Trophoblast cell (in vitro differentiated cells and primary cell): ENCODE results near the gene SSBP3.
A peak's percentile ranks its signal among the peaks of the same experiment; 100 is the strongest.

Experiments used
- DNase-seq, 2 donors: peaks; one replicate each; pipeline ENCODE4 v3.0.0-alpha.2; 2016
- H2AFZ ChIP-seq: 2 replicates; pipeline ENCODE4 v1.6.1; 2013; ENCODE audit warnings: low read length, moderate library complexity, mild to moderate bottlenecking; ENCODE audit not compliant: insufficient read depth, poor library complexity
- H2AK5ac ChIP-seq: 2 replicates; pipeline ENCODE4 v1.6.1; 2013; ENCODE audit warnings: mild to moderate bottlenecking, low read length
- H2BK120ac ChIP-seq: 2 replicates; pipeline ENCODE4 v1.6.1; 2013; ENCODE audit warnings: low read length, mild to moderate bottlenecking, moderate library complexity; ENCODE audit not compliant: insufficient read depth, poor library complexity
- H2BK12ac ChIP-seq: 2 replicates; pipeline ENCODE4 v1.6.1; 2013; ENCODE audit warnings: mild to moderate bottlenecking, low read length, moderate library complexity
- H2BK5ac ChIP-seq: 2 replicates; pipeline ENCODE4 v1.6.1; 2013; ENCODE audit warnings: low read length, low read depth, moderate library complexity, mild to moderate bottlenecking; ENCODE audit not compliant: poor library complexity
- H3K14ac ChIP-seq: 2 replicates; pipeline ENCODE4 v1.6.1; 2013; ENCODE audit warnings: mild to moderate bottlenecking, low read length
- H3K18ac ChIP-seq: 2 replicates; pipeline ENCODE4 v1.6.1; 2013; ENCODE audit warnings: mild to moderate bottlenecking, low read length
- H3K23ac ChIP-seq: 2 replicates; pipeline ENCODE4 v1.6.1; 2013; ENCODE audit warnings: low read length
- H3K27ac ChIP-seq: 2 replicates; pipeline ENCODE4 v1.5.1; 2013; ENCODE audit warnings: low read depth, mild to moderate bottlenecking, inconsistent platforms, low read length, moderate library complexity
- H3K27me3 ChIP-seq: 2 replicates; pipeline ENCODE4 v1.6.1; 2013; ENCODE audit warnings: inconsistent platforms, mild to moderate bottlenecking, low read length, moderate library complexity; ENCODE audit not compliant: insufficient read depth
- H3K36me3 ChIP-seq, 2 experiments: 1 replicate in 1 of 2; 2 replicates in 1 of 2; pipeline ENCODE4 v1.6.1; 2013; ENCODE audit warnings: low read length in 2 of 2, mild to moderate bottlenecking in 2 of 2, moderate library complexity in 1 of 2; ENCODE audit not compliant: insufficient read depth in 2 of 2, control insufficient read depth in 1 of 2
- H3K4ac ChIP-seq: 2 replicates; pipeline ENCODE4 v1.6.1; 2013; ENCODE audit warnings: low read depth, mild to moderate bottlenecking, low read length, moderate library complexity
- H3K4me1 ChIP-seq, 2 experiments: 1 replicate in 1 of 2; 2 replicates in 1 of 2; pipeline ENCODE4 v1.6.1; 2013; ENCODE audit warnings: low read length in 2 of 2, mild to moderate bottlenecking in 2 of 2, moderate library complexity in 1 of 2; ENCODE audit not compliant: insufficient read depth in 2 of 2, control insufficient read depth in 1 of 2
- H3K4me2 ChIP-seq: 2 replicates; pipeline ENCODE4 v1.6.1; 2013; ENCODE audit warnings: inconsistent platforms, mild to moderate bottlenecking, low read length, moderate library complexity
- H3K4me3 ChIP-seq: 2 replicates; pipeline ENCODE4 v1.5.1; 2013; ENCODE audit warnings: mild to moderate bottlenecking, low read depth, low read length, inconsistent platforms
- H3K79me1 ChIP-seq: one replicate; pipeline ENCODE4 v1.6.1; 2013; ENCODE audit warnings: low read length
- H3K79me2 ChIP-seq: 2 replicates; pipeline ENCODE4 v1.6.1; 2013; ENCODE audit warnings: low read length, mild to moderate bottlenecking; ENCODE audit not compliant: control insufficient read depth, insufficient read depth, poor library complexity
- H3K9ac ChIP-seq: 2 replicates; pipeline ENCODE4 v1.6.1; 2013; ENCODE audit warnings: mild to moderate bottlenecking, low read length
- H3K9me3 ChIP-seq: 2 replicates; pipeline ENCODE4 v1.6.1; 2013; ENCODE audit warnings: low read depth, mild to moderate bottlenecking, control low read depth, inconsistent platforms, low read length; ENCODE audit not compliant: insufficient read depth
- H4K12ac ChIP-seq: 2 replicates; pipeline ENCODE4 v1.6.1; 2013; ENCODE audit warnings: low read depth, mild to moderate bottlenecking, low read length, moderate library complexity
- H4K8ac ChIP-seq: 2 replicates; pipeline ENCODE4 v1.6.1; 2013; ENCODE audit warnings: low read depth, mild to moderate bottlenecking, low read length, moderate library complexity
- H4K91ac ChIP-seq: one replicate; pipeline ENCODE4 v1.6.1; 2013; ENCODE audit warnings: low read depth, mild to moderate bottlenecking, low read length, moderate library complexity
- WGBS: extraction: QIAGEN DNeasy Blood & Tissue Kit; methylation state at CpG from one replicate; pipeline ENCODE4 v1.1.7; 2013; ENCODE audit warnings: missing lambda C conversion rate; ENCODE audit not compliant: insufficient read length, insufficient coverage; ENCODE audit errors: extremely low coverage; 5-methylcytosine and 5-hydroxymethylcytosine counted together

SSBP3 gene

GRCh38 chr1:54339126-54339525 lies 67.1 kb downstream of the SSBP3 start:
- H3K79me2 ChIP-seq, result peaks cover 6% of the 10 kb centered on the region
- no peak overlapping the region for H3K27ac ChIP-seq
- no peak overlapping the region for H3K23ac ChIP-seq
- no peak overlapping the region for H4K8ac ChIP-seq
- H2BK120ac ChIP-seq, result no peak overlapping the region
- no peak overlapping the region for H3K4ac ChIP-seq
- no peak overlapping the region for H3K14ac ChIP-seq
- H3K4me2 ChIP-seq, result no peak overlapping the region
- H4K12ac ChIP-seq, result no peak overlapping the region
- peaks cover 11 to 13% of the 10 kb centered on the region in 2 experiments for H3K36me3 ChIP-seq
- H3K79me1 ChIP-seq, result peaks cover 10% of the 10 kb centered on the region
- no peaks in the 10 kb centered on the region for H3K27me3 ChIP-seq
- WGBS, result no CpG with 5 or more reads among the region's 2 CpGs
- no peaks in the 10 kb centered on the region for H3K9me3 ChIP-seq
- no peak overlapping the region for H2BK5ac ChIP-seq
- H3K4me1 ChIP-seq, result peaks cover 23 to 33% of the 10 kb centered on the region in 2 experiments
- no peak overlapping the region for H2BK12ac ChIP-seq
- H3K4me3 ChIP-seq, result no peak overlapping the region
- no peak overlapping the region for H3K9ac ChIP-seq
- no peak overlapping the region for H2AFZ ChIP-seq
- no peak overlapping the region for H2AK5ac ChIP-seq
- H4K91ac ChIP-seq, result no peak overlapping the region
- DNase-seq, result no peak
- no peak overlapping the region for H3K18ac ChIP-seq

- no peak overlapping the region for H2BK120ac ChIP-seq
- H3K27ac ChIP-seq, result no peak overlapping the region
- no peak overlapping the region for H4K91ac ChIP-seq
- no peak overlapping the region for H3K14ac ChIP-seq
- no peak overlapping the region for H4K12ac ChIP-seq
- H3K36me3 ChIP-seq, result peaks cover 11 to 13% of the 10 kb centered on the region in 2 experiments
- WGBS, result no CpG with 5 or more reads among the region's 8 CpGs
- peak overlapping the region; percentile 10 for H3K4ac ChIP-seq
- H2BK12ac ChIP-seq, result no peak overlapping the region
- no peaks in the 10 kb centered on the region for H3K9me3 ChIP-seq
- no peak overlapping the region for H3K4me2 ChIP-seq
- peaks cover 23 to 33% of the 10 kb centered on the region in 2 experiments for H3K4me1 ChIP-seq
- H3K18ac ChIP-seq, result no peak overlapping the region
- peaks cover 10% of the 10 kb centered on the region for H3K79me1 ChIP-seq
- H3K4me3 ChIP-seq, result no peak overlapping the region
- peaks cover 6% of the 10 kb centered on the region for H3K79me2 ChIP-seq
- no peak overlapping the region for H2BK5ac ChIP-seq
- no peak overlapping the region for H3K9ac ChIP-seq
- H2AFZ ChIP-seq, result no peak overlapping the region
- no peak overlapping the region for H3K23ac ChIP-seq
- no peak overlapping the region for H2AK5ac ChIP-seq
- no peaks in the 10 kb centered on the region for H3K27me3 ChIP-seq
- H4K8ac ChIP-seq, result no peak overlapping the region
- no peak for DNase-seq
Measured at GRCh38 chr1:54338464-54338863, 67.7 kb downstream of the SSBP3 start.

GRCh38 chr1:54337928-54338327 lies 68.3 kb downstream of the SSBP3 start:
- Histone ChIP-seq H2BK5ac (no peak overlapping the region), H3K18ac (no peak overlapping the region), H3K79me2 (peaks cover 4% of the 10 kb centered on the region), H3K27ac (no peak overlapping the region), H2AFZ (no peak overlapping the region), H4K8ac (no peak overlapping the region), H3K36me3 (peaks cover 9 to 13% of the 10 kb centered on the region in 2 experiments), H4K12ac (no peak overlapping the region), H3K14ac (no peak overlapping the region), H3K4me1 (peaks cover 24 to 36% of the 10 kb centered on the region in 2 experiments), H2BK12ac (no peak overlapping the region), H3K4me3 (no peak overlapping the region), H2BK120ac (no peak overlapping the region), H4K91ac (no peak overlapping the region), H3K27me3 (no peaks in the 10 kb centered on the region), H3K23ac (no peak overlapping the region), H3K9ac (no peak overlapping the region), H3K4ac (no peak overlapping the region), H3K79me1 (peaks cover 10% of the 10 kb centered on the region), H3K4me2 (no peak overlapping the region), H2AK5ac (no peak overlapping the region), H3K9me3 (no peaks in the 10 kb centered on the region)
- DNase-seq, result no peak
- no CpG with 5 or more reads among the region's 7 CpGs for WGBS

GRCh38 chr1:54337034-54337433 lies 69.2 kb downstream of the SSBP3 start:
- no CpG with 5 or more reads among the region's 7 CpGs for WGBS
- H2BK120ac ChIP-seq, result no peak overlapping the region
- no peak overlapping the region for H3K4me3 ChIP-seq
- no peak overlapping the region for H4K8ac ChIP-seq
- no peak overlapping the region for H3K9ac ChIP-seq
- H3K4me1 ChIP-seq, result peaks cover 32 to 39% of the 10 kb centered on the region in 2 experiments
- H3K79me1 ChIP-seq, result peaks cover 10% of the 10 kb centered on the region
- H3K27ac ChIP-seq, result no peak overlapping the region
- H2BK12ac ChIP-seq, result no peak overlapping the region
- H2AFZ ChIP-seq, result no peak overlapping the region
- no peak overlapping the region for H3K4me2 ChIP-seq
- H4K91ac ChIP-seq, result no peak overlapping the region
- peak overlapping the region; percentile 74 for H3K18ac ChIP-seq
- no peak overlapping the region for H3K23ac ChIP-seq
- no peak overlapping the region for H3K14ac ChIP-seq
- no peak for DNase-seq
- H3K4ac ChIP-seq, result peak overlapping the region; percentile 13
- H2AK5ac ChIP-seq, result peak overlapping the region; percentile 4
- no peaks in the 10 kb centered on the region for H3K27me3 ChIP-seq
- H2BK5ac ChIP-seq, result no peak overlapping the region
- peaks cover 6 to 13% of the 10 kb centered on the region in 2 experiments for H3K36me3 ChIP-seq
- peaks cover 4% of the 10 kb centered on the region for H3K79me2 ChIP-seq
- no peaks in the 10 kb centered on the region for H3K9me3 ChIP-seq
- H4K12ac ChIP-seq, result no peak overlapping the region
